Left ventricle myocardium inferior (tissue), 1 donor: Measurements from ENCODE around the gene MPC1L. TPM values are rescaled to one million over a fixed set of nuclear protein-coding genes. Genes with fewer than 3 reads are reported as not detected.

Source experiments
- DNase-seq: peaks from one replicate; pipeline ENCODE4 v3.0.0-alpha.2; 2020
- H3K27ac ChIP-seq: fragments of 200-600 bp; replicated peaks from 2 replicates; pipeline ENCODE4 v1.8.0; 2021
- H3K27me3 ChIP-seq: fragments of 200-600 bp; 2 replicates; pipeline ENCODE4 v1.8.0; 2021; ENCODE audit warnings: low read depth
- H3K36me3 ChIP-seq: fragments of 200-600 bp; 2 replicates; pipeline ENCODE4 v1.8.0; 2021
- H3K4me1 ChIP-seq: fragments of 200-600 bp; 2 replicates; pipeline ENCODE4 v1.8.0; 2021
- H3K4me3 ChIP-seq: fragments of 200-600 bp; 2 replicates; pipeline ENCODE4 v1.8.0; 2021; ENCODE audit warnings: mild to moderate bottlenecking, moderate library complexity
- H3K9me3 ChIP-seq: fragments of 200-600 bp; replicated peaks from 2 replicates; pipeline ENCODE4 v1.8.0; 2021
- intact Hi-C: fragments of 100-400 bp; cut with micrococcal nuclease; formaldehyde crosslinking; loops from one replicate; pipeline ENCODE4 v1.11.0; 2022
- total RNA-seq: library from RNA; stranded (reverse); fragmentation: NEBNext Ultra II Directional; extraction: Animal tissue kit (Norgen Biotek cat#: 25700); gene quantifications from one replicate; pipeline ENCODE4 v1.2.1, GENCODE V29; 2021
- TF ChIP-seq, protein P1 (sequence below): fragments of 200-600 bp; IDR thresholded peaks from 2 replicates; pipeline ENCODE4 v1.8.0; 2021; ENCODE audit warnings: antibody characterized with exemption, mild to moderate bottlenecking, borderline replicate concordance
- donor health status: DM: no; HTN: yes; CAD: no; lungs with severe emphysema.

Gene MPC1L
- total RNA-seq, 1 donor from 2014 or later: not detected

DNA sequence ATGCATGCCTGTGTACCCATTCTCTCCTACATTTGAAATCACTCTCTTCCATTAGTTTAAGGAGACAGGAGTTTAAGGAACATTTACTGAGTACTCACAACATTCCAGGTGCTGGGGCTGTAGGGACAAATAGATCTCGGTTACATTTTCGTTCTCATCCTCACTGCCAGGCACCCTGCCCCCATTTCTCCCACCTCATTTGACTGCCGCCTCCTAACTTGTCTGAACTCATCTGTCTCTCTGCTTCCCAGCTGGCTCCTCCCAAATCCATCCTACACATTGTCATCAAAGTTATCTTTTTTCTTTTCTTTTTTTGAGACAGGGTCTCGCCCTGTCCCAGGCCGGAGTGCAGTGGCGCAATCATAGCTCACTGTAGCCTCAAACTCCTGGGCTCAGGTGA lies 19.8 kb upstream of the MPC1L start:
- no peak overlapping the region for H3K27ac ChIP-seq
- H3K36me3 ChIP-seq: peaks cover 35% of the 10 kb centered on the region
- TF ChIP-seq, protein P1, sequence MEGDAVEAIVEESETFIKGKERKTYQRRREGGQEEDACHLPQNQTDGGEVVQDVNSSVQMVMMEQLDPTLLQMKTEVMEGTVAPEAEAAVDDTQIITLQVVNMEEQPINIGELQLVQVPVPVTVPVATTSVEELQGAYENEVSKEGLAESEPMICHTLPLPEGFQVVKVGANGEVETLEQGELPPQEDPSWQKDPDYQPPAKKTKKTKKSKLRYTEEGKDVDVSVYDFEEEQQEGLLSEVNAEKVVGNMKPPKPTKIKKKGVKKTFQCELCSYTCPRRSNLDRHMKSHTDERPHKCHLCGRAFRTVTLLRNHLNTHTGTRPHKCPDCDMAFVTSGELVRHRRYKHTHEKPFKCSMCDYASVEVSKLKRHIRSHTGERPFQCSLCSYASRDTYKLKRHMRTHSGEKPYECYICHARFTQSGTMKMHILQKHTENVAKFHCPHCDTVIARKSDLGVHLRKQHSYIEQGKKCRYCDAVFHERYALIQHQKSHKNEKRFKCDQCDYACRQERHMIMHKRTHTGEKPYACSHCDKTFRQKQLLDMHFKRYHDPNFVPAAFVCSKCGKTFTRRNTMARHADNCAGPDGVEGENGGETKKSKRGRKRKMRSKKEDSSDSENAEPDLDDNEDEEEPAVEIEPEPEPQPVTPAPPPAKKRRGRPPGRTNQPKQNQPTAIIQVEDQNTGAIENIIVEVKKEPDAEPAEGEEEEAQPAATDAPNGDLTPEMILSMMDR: no peak
- intact Hi-C loops: no loop called here
- H3K27me3 ChIP-seq: no peaks in the 10 kb centered on the region
- no peak overlapping the region for H3K4me3 ChIP-seq
- DNase-seq: no peak
- H3K4me1 ChIP-seq: no peaks in the 10 kb centered on the region
- no peaks in the 10 kb centered on the region for H3K9me3 ChIP-seq

DNA sequence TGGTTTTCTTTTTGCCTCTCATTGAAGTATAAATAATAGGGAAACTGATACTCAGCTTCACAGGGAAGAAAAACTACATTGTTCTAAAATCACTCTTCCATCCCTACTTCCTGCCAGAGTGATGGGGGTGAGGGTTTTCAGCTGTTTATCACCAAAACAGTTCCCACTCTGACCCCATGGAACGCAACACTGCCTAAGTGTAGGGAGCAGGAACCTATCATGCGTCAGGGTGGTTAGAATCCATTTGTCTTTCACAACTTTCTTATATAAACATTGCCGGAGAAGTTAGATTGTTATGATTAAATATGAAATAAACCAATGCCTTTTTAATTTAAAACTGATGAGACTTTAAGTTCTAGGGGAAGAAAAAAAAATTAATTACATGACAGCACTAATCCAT lies 15.8 kb upstream of the MPC1L start:
- Histone ChIP-seq H3K27me3 (no peaks in the 10 kb centered on the region), H3K36me3 (no peaks in the 10 kb centered on the region), H3K4me3 (no peak overlapping the region), H3K4me1 (no peaks in the 10 kb centered on the region), H3K27ac (no peak overlapping the region), H3K9me3 (no peaks in the 10 kb centered on the region)
- intact Hi-C loops: no loop called here
- DNase-seq: no peak
- TF ChIP-seq, protein P1: no peak

DNA sequence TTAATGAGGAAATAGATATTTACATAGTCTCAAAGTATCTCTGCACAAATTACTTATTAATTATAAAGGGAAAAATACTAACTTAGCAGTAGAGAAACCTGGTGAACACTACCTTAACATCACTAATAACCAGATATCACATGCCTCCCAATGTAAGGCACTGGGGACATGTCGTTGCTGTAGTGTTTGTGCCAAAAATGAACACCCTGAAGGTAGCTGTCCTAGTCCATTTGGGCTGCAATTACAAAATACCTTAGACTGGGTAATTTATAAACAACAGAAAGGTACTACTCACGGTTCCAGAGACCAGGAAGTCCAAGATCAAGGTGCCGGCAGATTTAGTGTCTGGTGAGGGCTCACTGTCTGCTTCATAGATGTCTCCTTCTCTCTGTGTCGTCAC lies 10.7 kb upstream of the MPC1L start:
- DNase-seq: no peak
- Histone ChIP-seq H3K9me3 (no peaks in the 10 kb centered on the region), H3K4me1 (no peaks in the 10 kb centered on the region), H3K4me3 (no peak overlapping the region), H3K36me3 (no peaks in the 10 kb centered on the region), H3K27ac (no peak overlapping the region), H3K27me3 (no peaks in the 10 kb centered on the region)
- TF ChIP-seq, protein P1: no peak
- intact Hi-C loops: no loop called here

DNA sequence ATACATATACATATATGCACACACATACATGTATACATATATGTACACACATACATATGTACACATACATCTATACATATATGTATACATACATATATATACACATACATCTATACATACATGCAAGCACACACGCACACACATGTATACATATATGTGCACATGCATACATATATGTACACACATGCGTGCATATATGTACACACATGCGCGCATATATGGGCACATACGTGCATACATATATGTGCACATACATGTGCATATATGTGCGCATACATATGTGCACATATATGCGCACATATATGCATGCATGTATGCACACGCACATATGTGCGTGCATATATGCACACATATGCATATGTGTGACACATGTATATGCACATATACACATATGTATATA lies 7.3 kb upstream of the MPC1L start:
- Histone ChIP-seq H3K27me3 (no peaks in the 10 kb centered on the region), H3K9me3 (no peaks in the 10 kb centered on the region), H3K27ac (no peak overlapping the region), H3K4me3 (no peak overlapping the region), H3K4me1 (no peaks in the 10 kb centered on the region), H3K36me3 (no peaks in the 10 kb centered on the region)
- intact Hi-C loops: no loop called here
- TF ChIP-seq, protein P1: no peak
- no peak for DNase-seq

DNA sequence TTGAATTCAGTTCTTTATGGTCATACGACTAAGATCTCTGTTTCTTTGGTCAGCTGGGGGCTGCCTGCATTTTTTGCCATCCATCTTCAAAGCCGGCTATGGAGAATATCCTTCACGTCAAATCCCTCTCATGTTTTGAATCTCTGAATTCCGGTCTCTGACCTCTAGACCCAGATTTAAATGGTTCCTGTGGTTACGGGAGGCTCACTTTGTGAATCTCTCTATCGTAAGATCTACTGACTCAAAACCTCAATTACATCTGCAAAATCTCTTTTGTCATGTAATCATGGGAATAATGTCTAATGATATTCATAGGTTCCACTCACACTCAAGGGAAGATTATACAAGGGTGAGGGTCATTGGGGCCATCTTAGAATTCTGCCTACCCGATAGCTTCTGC lies 5.7 kb upstream of the MPC1L start:
- TF ChIP-seq, protein P1: no peak
- intact Hi-C loops: no loop called here

More for the DNA sequence above, 5.7 kb upstream of the MPC1L start:
- Histone ChIP-seq H3K27ac (no peak overlapping the region), H3K4me1 (no peaks in the 10 kb centered on the region), H3K36me3 (no peaks in the 10 kb centered on the region), H3K9me3 (no peaks in the 10 kb centered on the region), H3K27me3 (no peaks in the 10 kb centered on the region), H3K4me3 (no peak overlapping the region)
- DNase-seq: no peak
